Keratinocyte (primary cell): ENCODE data around the gene RFTN1.

Experiments
- CTCF ChIP-seq, 3 experiments: IDR thresholded peaks in 1 of 3; conservative IDR thresholded peaks in 1 of 3; optimal IDR thresholded peaks in 1 of 3; 2 replicates in 2 of 3; 3 replicates in 1 of 3; pipeline versions ENCODE3 to v1.5.1; 2011; ENCODE audit warnings: low read length in 3 of 3, mild to moderate bottlenecking in 3 of 3, moderate library complexity in 2 of 3, control low read depth in 1 of 3, inconsistent platforms in 1 of 3; ENCODE audit not compliant: insufficient read depth in 2 of 3; ENCODE audit errors: extremely low read depth in 1 of 3
- EZH2 ChIP-seq: IDR thresholded peaks from one replicate; pipeline ENCODE4 v1.6.1; 2012; ENCODE audit warnings: inconsistent platforms, mild to moderate bottlenecking, low read length, moderate library complexity

GRCh38 chr3:16496008-16496407, 17.5 kb downstream of the RFTN1 start:
- TF ChIP-seq CTCF (optimal IDR thresholded peaks at IDR 0.05 in 1 of 3, IDR thresholded peaks at IDR 0.05 in 1 of 3, conservative IDR thresholded peaks at IDR 0.05 in 1 of 3; ENCODE audit: extremely low read depth in 1 of 3, insufficient read depth in 2 of 3, low read length in 3 of 3) (no peak), EZH2 (no peak)
